Karpas-422 (cell line): Measurements from ENCODE around the gene HNRNPM. TPM values are rescaled to one million over a fixed set of nuclear protein-coding genes. Genes with fewer than 3 reads are reported as not detected.

ENCODE experiments used
- DNase-seq: peaks from one replicate; pipeline ENCODE4 v3.0.0-alpha.2; 2015
- H2AFZ ChIP-seq: fragments of 200-600 bp; sonication (generic); 2 replicates; pipeline ENCODE4 v1.6.1; 2014; ENCODE audit warnings: antibody characterized with exemption, low read length, mixed read lengths
- H3K27ac ChIP-seq: fragments of 200-600 bp; sonication (generic); 2 replicates; pipeline ENCODE4 v1.5.1; 2014; ENCODE audit warnings: mild to moderate bottlenecking, low read length, moderate library complexity
- H3K27me3 ChIP-seq: fragments of 200-600 bp; sonication (generic); 2 replicates; pipeline ENCODE4 v1.6.1; 2014; ENCODE audit warnings: low read length, mixed read lengths
- H3K36me3 ChIP-seq: fragments of 200-600 bp; sonication (generic); 2 replicates; pipeline ENCODE4 v1.6.1; 2014; ENCODE audit warnings: low read length, mixed read lengths; ENCODE audit not compliant: insufficient read depth
- H3K4me1 ChIP-seq: fragments of 200-600 bp; sonication (generic); 2 replicates; pipeline ENCODE4 v1.6.1; 2014; ENCODE audit warnings: mild to moderate bottlenecking, low read length, mixed read lengths
- H3K4me2 ChIP-seq: fragments of 200-600 bp; sonication (generic); 2 replicates; pipeline ENCODE4 v1.6.1; 2014; ENCODE audit warnings: low read length, low read depth, mild to moderate bottlenecking; ENCODE audit not compliant: poor library complexity, severe bottlenecking
- H3K4me3 ChIP-seq: fragments of 200-600 bp; sonication (generic); 2 replicates; pipeline ENCODE4 v1.5.1; 2014; ENCODE audit warnings: mild to moderate bottlenecking, antibody characterized with exemption, low read length, mixed read lengths
- H3K79me2 ChIP-seq: fragments of 200-600 bp; sonication (generic); 2 replicates; pipeline ENCODE4 v1.6.1; 2014; ENCODE audit warnings: mild to moderate bottlenecking, low read length, mixed read lengths
- H3K9ac ChIP-seq: fragments of 200-600 bp; sonication (generic); 2 replicates; pipeline ENCODE4 v1.6.0; 2014; ENCODE audit warnings: low read length
- H3K9me2 ChIP-seq: fragments of 200-600 bp; sonication (generic), shearing (Covaris generic); replicated peaks from 2 replicates; pipeline ENCODE4 v1.6.0; 2014; ENCODE audit warnings: mild to moderate bottlenecking, low read length, moderate library complexity; ENCODE audit not compliant: insufficient read depth
- H3K9me3 ChIP-seq: fragments of 300-700, 200-600 bp; sonication (generic); 2 replicates; pipeline ENCODE4 v1.6.1; 2014; ENCODE audit warnings: low read length, mixed read lengths
- H4K20me1 ChIP-seq: fragments of 200-600 bp; sonication (generic); 2 replicates; pipeline ENCODE4 v1.6.1; 2014; ENCODE audit warnings: mild to moderate bottlenecking, antibody characterized with exemption, low read length, low read depth; ENCODE audit not compliant: insufficient read depth
- total RNA-seq: library from RNA; depleted of rRNA; stranded (reverse); fragments of >200 nt; shearing (Covaris generic); gene quantifications from 2 replicates; pipeline ENCODE4 v1.2.3, GENCODE V29; 2014; ENCODE audit warnings: low replicate concordance; rRNA removed

HNRNPM gene
- total RNA-seq, 1 experiment from 2014 or later: 34.4 TPM

DNA sequence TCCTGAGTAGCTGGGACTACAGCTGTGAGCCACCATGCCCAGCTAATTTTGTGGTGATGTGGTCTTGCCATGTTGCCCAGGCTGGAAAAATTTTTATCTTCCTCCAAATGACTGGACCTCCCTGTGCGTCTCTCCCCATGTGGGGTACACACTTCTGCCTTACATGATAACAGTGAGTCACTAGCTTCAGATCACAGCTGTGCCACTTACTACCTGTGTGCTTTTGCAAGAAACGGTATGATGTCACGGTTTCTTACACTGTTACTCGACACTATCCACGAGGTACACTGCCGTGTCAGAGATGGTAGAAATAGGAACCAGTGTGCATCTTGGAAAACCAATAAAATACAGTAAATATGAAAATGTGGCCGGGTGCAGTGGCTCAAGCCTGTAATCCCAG is 86.7 kb downstream of the HNRNPM start:
- Histone ChIP-seq H2AFZ (no peak overlapping the region), H3K9me3 (no peaks in the 10 kb centered on the region), H3K9ac (no peak overlapping the region), H3K27ac (no peak overlapping the region), H3K36me3 (no peaks in the 10 kb centered on the region), H3K4me1 (no peaks in the 10 kb centered on the region), H3K4me3 (no peak overlapping the region), H3K27me3 (no peaks in the 10 kb centered on the region), H4K20me1 (no peaks in the 10 kb centered on the region), H3K79me2 (no peaks in the 10 kb centered on the region), H3K4me2 (no peak overlapping the region), H3K9me2 (no peaks in the 10 kb centered on the region)
- DNase-seq: no peak

DNA sequence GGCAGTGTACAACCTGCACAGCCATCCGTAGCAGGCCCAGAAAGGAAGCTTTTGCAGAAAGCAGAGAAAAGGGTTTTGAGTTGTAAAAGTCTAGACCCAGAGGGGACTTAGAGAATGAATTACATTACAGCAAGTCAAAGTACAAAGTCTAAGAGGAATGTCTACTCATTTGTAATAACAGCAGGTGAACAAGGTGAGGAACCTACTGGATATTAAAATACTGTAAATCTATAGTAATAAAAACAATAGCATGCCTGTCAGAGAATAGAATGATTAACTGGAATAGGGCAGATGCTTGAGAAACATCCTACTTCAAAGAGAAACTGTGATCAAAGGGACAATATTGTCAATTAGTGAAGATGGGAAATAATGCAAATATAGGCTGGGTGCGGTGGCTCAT is 87.5 kb downstream of the HNRNPM start:
- H3K4me1 ChIP-seq: no peaks in the 10 kb centered on the region
- no peak overlapping the region for H3K27ac ChIP-seq
- no peaks in the 10 kb centered on the region for H3K27me3 ChIP-seq
- DNase-seq: no peak
- H3K4me3 ChIP-seq: no peak overlapping the region
- no peaks in the 10 kb centered on the region for H3K9me2 ChIP-seq
- H3K36me3 ChIP-seq: no peaks in the 10 kb centered on the region
- H3K9me3 ChIP-seq: no peaks in the 10 kb centered on the region
- no peak overlapping the region for H3K4me2 ChIP-seq
- no peak overlapping the region for H3K9ac ChIP-seq
- H2AFZ ChIP-seq: no peak overlapping the region
- no peaks in the 10 kb centered on the region for H3K79me2 ChIP-seq
- no peaks in the 10 kb centered on the region for H4K20me1 ChIP-seq

DNA sequence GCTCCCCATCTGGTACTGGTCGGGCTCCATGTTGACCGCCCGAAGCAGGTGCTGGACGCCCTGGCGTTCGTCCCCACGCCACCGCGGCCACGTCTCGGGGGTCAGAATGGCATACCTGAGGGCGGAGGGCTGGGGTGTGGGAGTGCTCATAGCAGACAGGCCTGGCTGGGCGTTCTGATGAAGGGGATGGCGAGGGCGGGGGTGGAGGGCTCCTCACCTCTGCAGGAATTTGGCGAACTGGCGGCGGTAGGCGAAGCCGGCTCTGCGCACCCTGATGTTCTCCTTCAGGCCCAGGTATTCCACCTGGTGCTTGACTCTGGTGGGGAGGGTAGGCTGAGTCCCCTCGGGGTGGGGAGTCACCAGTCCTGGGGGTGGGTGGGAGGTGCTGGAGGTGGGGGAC is 91.5 kb downstream of the HNRNPM start:
- Histone ChIP-seq H3K9ac (no peak overlapping the region), H3K79me2 (no peaks in the 10 kb centered on the region), H3K9me2 (no peaks in the 10 kb centered on the region), H4K20me1 (no peaks in the 10 kb centered on the region), H3K4me2 (no peak overlapping the region), H3K27me3 (no peaks in the 10 kb centered on the region), H3K9me3 (no peaks in the 10 kb centered on the region), H3K4me1 (no peaks in the 10 kb centered on the region), H3K4me3 (no peak overlapping the region), H2AFZ (no peak overlapping the region), H3K27ac (no peak overlapping the region), H3K36me3 (no peaks in the 10 kb centered on the region)
- DNase-seq: no peak

DNA sequence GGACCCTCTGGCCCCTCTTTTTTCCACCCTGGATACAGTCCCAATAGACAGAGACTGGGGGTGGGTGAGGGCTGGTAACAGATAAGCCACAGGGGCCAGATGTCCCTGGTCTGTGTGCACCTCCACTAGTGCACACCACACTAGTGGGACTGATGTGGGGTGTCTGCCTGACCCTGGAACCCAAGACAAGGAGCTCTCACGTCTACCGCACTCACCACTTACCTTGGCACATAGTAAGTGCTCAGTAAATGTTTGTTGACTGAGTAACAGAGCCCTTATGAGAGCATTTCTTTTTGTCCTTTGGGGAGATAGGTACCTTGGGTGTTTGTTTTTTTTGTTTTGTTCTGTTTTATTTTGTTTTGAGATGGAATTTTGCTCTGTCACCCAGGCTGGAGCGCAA is 92.3 kb downstream of the HNRNPM start:
- Histone ChIP-seq H3K27me3 (no peaks in the 10 kb centered on the region), H3K9ac (no peak overlapping the region), H3K4me2 (no peak overlapping the region), H4K20me1 (no peaks in the 10 kb centered on the region), H3K4me1 (no peaks in the 10 kb centered on the region), H3K9me3 (no peaks in the 10 kb centered on the region), H3K27ac (no peak overlapping the region), H3K9me2 (no peaks in the 10 kb centered on the region), H3K4me3 (no peak overlapping the region), H2AFZ (no peak overlapping the region), H3K36me3 (no peaks in the 10 kb centered on the region), H3K79me2 (no peaks in the 10 kb centered on the region)
- DNase-seq: no peak

Other genes starting within 250 kb of the HNRNPM start
- gene CERS4, start 235.6 kb upstream of the HNRNPM start, total RNA-seq: 66.3 and 105 TPM in 2 replicates
- 16.0 and 29.4 TPM in 2 replicates for gene CD320, start 136.6 kb upstream of the HNRNPM start, total RNA-seq
- 85.1 and 94.9 TPM in 2 replicates for gene NDUFA7, start 123.6 kb upstream of the HNRNPM start, total RNA-seq
- 1,155 and 2,638 TPM in 2 replicates for gene RPS28, start 123.5 kb upstream of the HNRNPM start, total RNA-seq
- gene KANK3, start 101.7 kb upstream of the HNRNPM start, total RNA-seq: 1.2 TPM in 1 of 2 replicates, not detected in the other
- gene ANGPTL4, start 80.8 kb upstream of the HNRNPM start, total RNA-seq: not detected in 2 replicates
- 23.7 and 42.9 TPM in 2 replicates for gene RAB11B, start 54.6 kb upstream of the HNRNPM start, total RNA-seq
- 10.1 and 31.2 TPM in 2 replicates for gene MARCHF2, start 31.7 kb upstream of the HNRNPM start, total RNA-seq
- gene PRAM1, start 57.7 kb downstream of the HNRNPM start, total RNA-seq: not detected in 2 replicates
- 3.8 and 11.8 TPM in 2 replicates for gene ZNF414, start 69.2 kb downstream of the HNRNPM start, total RNA-seq
- gene MYO1F, start 132.5 kb downstream of the HNRNPM start, total RNA-seq: not detected in 2 replicates
- gene ADAMTS10, start 165.7 kb downstream of the HNRNPM start, total RNA-seq: not detected in 2 replicates
- not detected in 2 replicates for gene NFILZ, start 185.7 kb downstream of the HNRNPM start, total RNA-seq